ENCODE data around the gene WNT2B.

DNA sequence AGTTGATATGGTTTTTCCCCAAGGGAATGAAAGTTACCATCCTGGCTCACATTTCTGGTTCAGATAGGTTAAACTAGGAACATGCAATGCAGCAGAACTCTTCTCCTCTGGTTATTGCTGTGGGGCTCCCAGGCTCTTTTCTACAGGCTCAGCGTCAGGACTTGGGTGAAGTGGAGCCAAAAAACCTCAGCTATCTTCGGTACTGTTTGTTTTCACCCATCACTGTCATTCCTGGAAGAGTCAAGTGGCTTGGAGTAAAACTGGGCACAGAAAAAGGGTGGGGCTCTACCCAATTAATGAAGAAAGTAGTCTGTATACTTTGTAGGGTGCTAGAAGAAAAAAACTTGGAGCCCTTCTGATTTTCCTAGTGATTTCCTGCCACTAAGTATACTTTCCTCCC lies 9.4 kb downstream of the WNT2B start:
- TF ChIP-seq CTCF (IDR thresholded peaks at IDR 0.05; ENCODE audit: insufficient read depth, low read length) (no peak), REST (IDR thresholded peaks at IDR 0.05; ENCODE audit: insufficient replicate concordance, low read depth) (no peak), GABPA (IDR thresholded peaks at IDR 0.05; ENCODE audit: low read depth) (no peak), POLR2AphosphoS5 (IDR thresholded peaks at IDR 0.05; ENCODE audit: low read depth) (no peak)
